HUDEP-2 (cell line): ENCODE measurements around the gene CARD16.
"Not testable (repeated sequence)": the region's sequence is repeated elsewhere in the genome, so short reads cannot be mapped to it uniquely, and the experiment has no call there.

ENCODE experiments used
- DNase-seq, 76 experiments: peaks; one replicate each; lab custom pipeline; 2025; ENCODE audit not compliant: unreplicated experiment in 76 of 76; lab: John Stamatoyannopoulos, UW

CARD16 gene

GRCh38 chr11:105044557-105045524 lies at the start of gene CARD16:
CARD16 (minus strand) TSS chr11:105045335; CDS start chr11:105045297, 38 bp downstream.
- peak in 2 of 76 experiments; percentile 2 to 3 for DNase-seq

- no peak for DNase-seq
Measured at GRCh38 chr11:105092256-105093239, 47.4 kb upstream of the CARD16 start.

- DNase-seq: no peak
Measured at GRCh38 chr11:105081412-105082150, 36.4 kb upstream of the CARD16 start.

GRCh38 chr11:105080171-105080906 lies 35.2 kb upstream of the CARD16 start:
- not testable (repeated sequence) for DNase-seq

- no peak for DNase-seq
Measured at GRCh38 chr11:105078283-105078682, 33.1 kb upstream of the CARD16 start.

- DNase-seq: not testable (repeated sequence)
Measured at GRCh38 chr11:105077141-105077790, 32.1 kb upstream of the CARD16 start.

- no peak for DNase-seq
Measured at GRCh38 chr11:105074166-105074530, 29.0 kb upstream of the CARD16 start.

- DNase-seq: no peak
Measured at GRCh38 chr11:105073456-105074165, 28.5 kb upstream of the CARD16 start.

GRCh38 chr11:105072080-105072479 lies 26.9 kb upstream of the CARD16 start:
- DNase-seq: not testable (repeated sequence)

- DNase-seq: no peak
Measured at GRCh38 chr11:105071089-105071732, 26.1 kb upstream of the CARD16 start.

- no peak for DNase-seq
Measured at GRCh38 chr11:105070306-105070705, 25.2 kb upstream of the CARD16 start.

- DNase-seq: not testable (repeated sequence)
Measured at GRCh38 chr11:105069749-105070148, 24.6 kb upstream of the CARD16 start.

GRCh38 chr11:105063245-105063941 lies 18.3 kb upstream of the CARD16 start:
- DNase-seq: not testable (repeated sequence)

GRCh38 chr11:105057432-105057831 lies 12.3 kb upstream of the CARD16 start:
- no peak for DNase-seq

- DNase-seq: no peak
Measured at GRCh38 chr11:105056446-105056845, 11.3 kb upstream of the CARD16 start.

- DNase-seq: no peak
Measured at GRCh38 chr11:105054723-105055493, 9.8 kb upstream of the CARD16 start.

GRCh38 chr11:105052487-105052886 lies 7.4 kb upstream of the CARD16 start:
- DNase-seq: no peak
